RWPE2 (cell line): Measurements from ENCODE around the gene SESN3.
"Not testable (repeated sequence)": the region's sequence is repeated elsewhere in the genome, so short reads cannot be mapped to it uniquely, and the experiment has no call there.

Source experiments
- ATAC-seq: fragments of 200-7000 bp; cut with Tn5 transposase; 3 replicates; pipeline ENCODE4 v1.9.1; 2021; ENCODE audit warnings: low read depth
- DNase-seq: peaks from one replicate; pipeline ENCODE4 v3.0.0-alpha.2; 2020; ENCODE audit warnings: low spot score
- H3K27ac ChIP-seq: fragments of 450-650 bp; 2 replicates; pipeline ENCODE4 v1.5.1; 2017; ENCODE audit warnings: mild to moderate bottlenecking; ENCODE audit not compliant: poor library complexity, severe bottlenecking
- H3K27me3 ChIP-seq: fragments of 250-450 bp; sonication (Bioruptor Pico); 2 replicates; pipeline ENCODE4 v1.5.1; 2021; ENCODE audit warnings: mild to moderate bottlenecking, moderate library complexity; ENCODE audit not compliant: insufficient read depth, poor library complexity, severe bottlenecking
- H3K36me3 ChIP-seq: fragments of 250-450 bp; sonication (Bioruptor Pico); 2 replicates; pipeline ENCODE4 v1.5.1; 2020; ENCODE audit warnings: low read depth, mild to moderate bottlenecking, moderate library complexity
- H3K4me1 ChIP-seq: fragments of 250-450 bp; sonication (Bioruptor Pico); 2 replicates; pipeline ENCODE4 v1.5.1; 2021; ENCODE audit warnings: mild to moderate bottlenecking, moderate library complexity; ENCODE audit not compliant: insufficient read depth, poor library complexity, severe bottlenecking
- H3K4me3 ChIP-seq: fragments of 250-450 bp; sonication (Bioruptor Pico); 2 replicates; pipeline ENCODE4 v1.5.1; 2021; ENCODE audit warnings: mild to moderate bottlenecking, moderate library complexity; ENCODE audit not compliant: severe bottlenecking
- H3K9me3 ChIP-seq: fragments of 250-450 bp; sonication (Bioruptor Pico); 2 replicates; pipeline ENCODE4 v1.5.1; 2021; ENCODE audit warnings: mild to moderate bottlenecking, moderate library complexity; ENCODE audit not compliant: severe bottlenecking
- CTCF ChIP-seq: fragments of 450-650 bp; IDR thresholded peaks from one replicate; pipeline ENCODE4 v1.5.1; 2017; ENCODE audit warnings: mild to moderate bottlenecking, moderate library complexity; ENCODE audit not compliant: poor library complexity, severe bottlenecking

Gene SESN3

GRCh38 chr11:95231127-95231880 lies at the start of gene SESN3:
SESN3 (minus strand) TSS chr11:95231202; CDS start chr11:95230860, 342 bp downstream.
- peak; percentile 92 for ATAC-seq
- no peaks in the 10 kb centered on the region for H3K36me3 ChIP-seq
- peak; percentile 46 for TF ChIP-seq CTCF
- peak within 1 kb of the TSS; percentile 77 for H3K27ac ChIP-seq
- no peaks in the 10 kb centered on the region for H3K9me3 ChIP-seq
- peaks cover 23% of the 10 kb centered on the region for H3K4me1 ChIP-seq
- peak within 1 kb of the TSS; percentile 96 for H3K4me3 ChIP-seq
- DNase-seq = peak; percentile 99
- no peaks in the 10 kb centered on the region for H3K27me3 ChIP-seq

GRCh38 chr11:95279921-95280868 lies 49.2 kb upstream of the SESN3 start:
- peak; percentile 52; the same call in 1 of the 3 replicates for ATAC-seq
- Histone ChIP-seq H3K27ac (peak overlapping the region; percentile 16), H3K4me1 (peaks cover 17% of the 10 kb centered on the region), H3K36me3 (no peaks in the 10 kb centered on the region), H3K27me3 (no peaks in the 10 kb centered on the region), H3K4me3 (no peak overlapping the region), H3K9me3 (no peaks in the 10 kb centered on the region)
- no peak for TF ChIP-seq CTCF
- no peak for DNase-seq

- Histone ChIP-seq H3K9me3 (no peaks in the 10 kb centered on the region), H3K27me3 (no peaks in the 10 kb centered on the region), H3K4me3 (no peak overlapping the region), H3K4me1 (peaks cover 12% of the 10 kb centered on the region), H3K27ac (no peak overlapping the region), H3K36me3 (no peaks in the 10 kb centered on the region)
- TF ChIP-seq CTCF = no peak
- no peak for ATAC-seq
- no peak for DNase-seq
These were observed 46.9 kb upstream of the SESN3 start for GRCh38 chr11:95277868-95278267.

- no peak for TF ChIP-seq CTCF
- no peaks in the 10 kb centered on the region for H3K9me3 ChIP-seq
- ATAC-seq (no peak), DNase-seq (no peak)
- H3K36me3 ChIP-seq = no peaks in the 10 kb centered on the region
- no peak overlapping the region for H3K27ac ChIP-seq
- H3K4me3 ChIP-seq = no peak overlapping the region
- peaks cover 12% of the 10 kb centered on the region for H3K4me1 ChIP-seq
- H3K27me3 ChIP-seq = no peaks in the 10 kb centered on the region
These were observed 45.1 kb upstream of the SESN3 start for GRCh38 chr11:95276139-95276538.

- not testable (repeated sequence) for H3K27me3 ChIP-seq, H3K36me3 ChIP-seq, H3K27ac ChIP-seq, ATAC-seq, DNase-seq, H3K4me1 ChIP-seq, H3K9me3 ChIP-seq, H3K4me3 ChIP-seq
These were observed 42.6 kb upstream of the SESN3 start for GRCh38 chr11:95273618-95274017.
